Measurements from ENCODE around the gene RTP3.

The RTP3 gene

DNA sequence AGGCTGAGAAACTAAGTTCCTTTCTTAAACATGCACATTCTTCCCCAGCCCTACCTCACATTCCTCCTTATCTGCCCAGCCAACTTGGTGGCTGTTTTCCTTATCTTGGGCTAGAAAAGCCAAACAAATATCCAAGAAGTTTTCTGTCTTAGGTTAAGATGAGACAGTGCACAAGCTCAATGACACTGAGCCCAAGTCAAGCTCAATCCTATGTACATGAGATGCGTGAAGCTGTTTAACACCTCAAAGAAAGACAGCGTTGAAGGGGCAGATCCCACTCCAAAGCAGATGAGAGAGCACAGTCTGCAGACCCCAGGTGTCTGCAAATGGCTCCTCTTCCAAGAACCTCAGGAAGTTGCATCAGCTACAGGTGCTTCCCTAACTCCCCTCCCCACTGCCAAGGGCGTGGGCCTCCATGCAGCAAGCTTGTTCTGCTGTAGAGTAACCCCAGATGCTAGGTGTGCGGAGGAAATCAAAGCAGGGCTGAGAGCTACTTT is 51.7 kb downstream of the RTP3 start:
- no peak for DNase-seq

DNA sequence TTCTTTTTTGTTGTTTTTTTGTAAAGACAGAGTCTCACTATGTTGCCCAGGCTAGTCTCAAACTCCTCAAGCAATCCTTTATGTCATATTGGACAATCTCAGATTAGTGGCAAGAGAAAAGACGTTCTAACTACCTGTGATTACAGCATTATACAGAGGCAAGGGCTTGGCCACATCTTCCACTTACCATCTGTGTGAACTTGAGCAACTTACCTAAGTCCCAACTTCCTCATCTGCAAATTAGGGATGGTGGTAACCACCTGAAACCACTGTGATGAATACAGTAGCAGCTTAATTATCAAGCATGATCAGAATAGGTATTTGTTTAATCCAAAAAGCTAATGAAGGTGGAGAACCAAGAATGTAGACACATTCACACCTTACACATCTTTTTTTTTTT is 52.2 kb downstream of the RTP3 start:
- DNase-seq: no peak
